ENCODE results near the gene CDKL1. TPM values are rescaled to one million over a fixed set of nuclear protein-coding genes. Genes with fewer than 3 reads are reported as not detected.

The CDKL1 gene
- total RNA-seq = 10 to 100 TPM in 1 of 2 experiments, 1 to 10 TPM in 1; 8.1 to 12.0 TPM

GRCh38 chr14:50396631-50397389 lies at the start of gene CDKL1:
CDKL1 (minus strand) TSS chr14:50396881; CDS start chr14:50395868, 1,013 bp downstream.
- ChIA-PET POLR2A (interaction anchor here (1.1 kb wide), 1 partner anchor 34 kb away, joined by 7 read pairs; no protein-coding TSS in a partner anchor), CTCF (interaction anchor here (1.0 to 1.3 kb wide), 5 partner anchors 61 to 146 kb away, joined by 3 to 7 read pairs (median 3); no protein-coding TSS in a partner anchor)
- Mint-ChIP-seq H3K4me1 (ENCODE audit: low read depth) (peaks cover 11% of the 10 kb centered on the region), H3K4me3 (peak within 1 kb of the TSS; percentile 83), H3K27ac (peak within 1 kb of the TSS; percentile 72), H3K27me3 (ENCODE audit: low read depth) (peaks cover 2% of the 10 kb centered on the region), H3K36me3 (ENCODE audit: low read depth) (peaks cover 1% of the 10 kb centered on the region), H3K9me3 (ENCODE audit: insufficient read depth) (no peaks in the 10 kb centered on the region)
- DNase-seq = peak; percentile 45
- peak; percentile 86 for ATAC-seq

GRCh38 chr14:50434528-50434927 lies 37.8 kb upstream of the CDKL1 start:
- ATAC-seq (no peak), DNase-seq (no peak)
- H3K9me3 Mint-ChIP-seq (ENCODE audit: insufficient read depth) = peaks cover 12% of the 10 kb centered on the region
- H3K27me3 Mint-ChIP-seq (ENCODE audit: low read depth) = no peaks in the 10 kb centered on the region
- H3K36me3 Mint-ChIP-seq (ENCODE audit: low read depth) = peaks cover 46% of the 10 kb centered on the region
- ChIA-PET POLR2A (interaction anchor here (0.6 kb wide), 1 partner anchor 57 kb away, joined by 3 read pairs; no protein-coding TSS in a partner anchor), CTCF (no interaction called here)
- no peaks in the 10 kb centered on the region for H3K4me1 Mint-ChIP-seq (ENCODE audit: low read depth)
- H3K4me3 Mint-ChIP-seq = no peak overlapping the region
- no peak overlapping the region for H3K27ac Mint-ChIP-seq

- H3K27ac Mint-ChIP-seq = no peak overlapping the region
- H3K4me1 Mint-ChIP-seq (ENCODE audit: low read depth) = no peaks in the 10 kb centered on the region
- ATAC-seq (no peak), DNase-seq (no peak)
- peaks cover 5% of the 10 kb centered on the region for H3K9me3 Mint-ChIP-seq (ENCODE audit: insufficient read depth)
- H3K4me3 Mint-ChIP-seq = no peak overlapping the region
- ChIA-PET POLR2A (no interaction called here), CTCF (no interaction called here)
- H3K36me3 Mint-ChIP-seq (ENCODE audit: low read depth) = peaks cover 38% of the 10 kb centered on the region
- H3K27me3 Mint-ChIP-seq (ENCODE audit: low read depth) = no peaks in the 10 kb centered on the region
Observed at GRCh38 chr14:50432131-50432530, 35.5 kb upstream of the CDKL1 start.

GRCh38 chr14:50425816-50426215 lies 29.1 kb upstream of the CDKL1 start:
- no peak for ATAC-seq
- Mint-ChIP-seq H3K36me3 (ENCODE audit: low read depth) (peaks cover 10% of the 10 kb centered on the region), H3K27ac (no peak overlapping the region), H3K4me3 (no peak overlapping the region), H3K27me3 (ENCODE audit: low read depth) (no peaks in the 10 kb centered on the region), H3K4me1 (ENCODE audit: low read depth) (no peaks in the 10 kb centered on the region), H3K9me3 (ENCODE audit: insufficient read depth) (no peaks in the 10 kb centered on the region)
- ChIA-PET POLR2A (interaction anchor here (0.7 kb wide), 1 partner anchor 28 kb away, joined by 3 read pairs; no protein-coding TSS in a partner anchor), CTCF (no interaction called here)
- no peak for DNase-seq

GRCh38 chr14:50425105-50425504 lies 28.4 kb upstream of the CDKL1 start:
- POLR2A ChIA-PET = no interaction called here
- H3K27ac Mint-ChIP-seq = no peak overlapping the region

GRCh38 chr14:50423529-50423928 lies 26.8 kb upstream of the CDKL1 start:
- DNase-seq (no peak), ATAC-seq (no peak)
- peaks cover 20% of the 10 kb centered on the region for H3K36me3 Mint-ChIP-seq (ENCODE audit: low read depth)
- no peak overlapping the region for H3K27ac Mint-ChIP-seq
- no peaks in the 10 kb centered on the region for H3K27me3 Mint-ChIP-seq (ENCODE audit: low read depth)
- no peak overlapping the region for H3K4me3 Mint-ChIP-seq
- ChIA-PET POLR2A (no interaction called here), CTCF (interaction anchor here (0.6 kb wide), 1 partner anchor 102 kb away, joined by 3 read pairs; no protein-coding TSS in a partner anchor)
- no peaks in the 10 kb centered on the region for H3K4me1 Mint-ChIP-seq (ENCODE audit: low read depth)
- no peaks in the 10 kb centered on the region for H3K9me3 Mint-ChIP-seq (ENCODE audit: insufficient read depth)

More at GRCh38 chr14:50425105-50425504, 28.4 kb upstream of the CDKL1 start:
- Mint-ChIP-seq H3K4me1 (ENCODE audit: low read depth) (no peaks in the 10 kb centered on the region), H3K4me3 (no peak overlapping the region), H3K36me3 (ENCODE audit: low read depth) (peaks cover 14% of the 10 kb centered on the region), H3K9me3 (ENCODE audit: insufficient read depth) (no peaks in the 10 kb centered on the region), H3K27me3 (ENCODE audit: low read depth) (no peaks in the 10 kb centered on the region)
- CTCF ChIA-PET = no interaction called here
- no peak for ATAC-seq
- no peak for DNase-seq

- H3K36me3 Mint-ChIP-seq (ENCODE audit: low read depth) = peaks cover 26% of the 10 kb centered on the region
- H3K9me3 Mint-ChIP-seq (ENCODE audit: insufficient read depth) = no peaks in the 10 kb centered on the region
- peaks cover 4% of the 10 kb centered on the region for H3K4me1 Mint-ChIP-seq (ENCODE audit: low read depth)
- ChIA-PET POLR2A (no interaction called here), CTCF (no interaction called here)
- no peak overlapping the region for H3K4me3 Mint-ChIP-seq
- H3K27ac Mint-ChIP-seq = no peak overlapping the region
- ATAC-seq (no peak), DNase-seq (no peak)
- no peaks in the 10 kb centered on the region for H3K27me3 Mint-ChIP-seq (ENCODE audit: low read depth)
Observed at GRCh38 chr14:50421499-50421898, 24.8 kb upstream of the CDKL1 start.

- Mint-ChIP-seq H3K4me1 (ENCODE audit: low read depth) (peaks cover 4% of the 10 kb centered on the region), H3K27me3 (ENCODE audit: low read depth) (no peaks in the 10 kb centered on the region), H3K4me3 (no peak overlapping the region), H3K9me3 (ENCODE audit: insufficient read depth) (no peaks in the 10 kb centered on the region), H3K36me3 (ENCODE audit: low read depth) (peaks cover 34% of the 10 kb centered on the region), H3K27ac (peak overlapping the region; percentile 19)
- POLR2A ChIA-PET = no interaction called here
- ATAC-seq (no peak), DNase-seq (no peak)
- CTCF ChIA-PET = no interaction called here
Observed at GRCh38 chr14:50417853-50418252, 21.2 kb upstream of the CDKL1 start.

- DNase-seq (no peak), ATAC-seq (no peak)
- Mint-ChIP-seq H3K4me1 (ENCODE audit: low read depth) (no peaks in the 10 kb centered on the region), H3K9me3 (ENCODE audit: insufficient read depth) (peaks cover 5% of the 10 kb centered on the region), H3K27ac (no peak overlapping the region), H3K36me3 (ENCODE audit: low read depth) (peaks cover 7% of the 10 kb centered on the region), H3K27me3 (ENCODE audit: low read depth) (no peaks in the 10 kb centered on the region), H3K4me3 (no peak overlapping the region)
- ChIA-PET CTCF (no interaction called here), POLR2A (no interaction called here)
Observed at GRCh38 chr14:50410921-50411320, 14.2 kb upstream of the CDKL1 start.

GRCh38 chr14:50410071-50410470 lies 13.4 kb upstream of the CDKL1 start:
- Mint-ChIP-seq H3K27me3 (ENCODE audit: low read depth) (no peaks in the 10 kb centered on the region), H3K4me1 (ENCODE audit: low read depth) (no peaks in the 10 kb centered on the region), H3K27ac (no peak overlapping the region), H3K9me3 (ENCODE audit: insufficient read depth) (peaks cover 12% of the 10 kb centered on the region), H3K36me3 (ENCODE audit: low read depth) (peaks cover 4% of the 10 kb centered on the region), H3K4me3 (no peak overlapping the region)
- POLR2A ChIA-PET = no interaction called here
- CTCF ChIA-PET = no interaction called here
- DNase-seq (no peak), ATAC-seq (no peak)

- Mint-ChIP-seq H3K27me3 (ENCODE audit: low read depth) (no peaks in the 10 kb centered on the region), H3K36me3 (ENCODE audit: low read depth) (no peaks in the 10 kb centered on the region), H3K4me1 (ENCODE audit: low read depth) (peaks cover 4% of the 10 kb centered on the region), H3K9me3 (ENCODE audit: insufficient read depth) (peaks cover 12% of the 10 kb centered on the region), H3K4me3 (no peak overlapping the region), H3K27ac (no peak overlapping the region)
- CTCF ChIA-PET = no interaction called here
- no peak for DNase-seq
- POLR2A ChIA-PET = no interaction called here
- no peak for ATAC-seq
Observed at GRCh38 chr14:50407111-50407812, 10.6 kb upstream of the CDKL1 start.

GRCh38 chr14:50403419-50403818 lies 6.7 kb upstream of the CDKL1 start:
- ATAC-seq = no peak
- H3K4me3 Mint-ChIP-seq = no peak overlapping the region
- no peaks in the 10 kb centered on the region for H3K36me3 Mint-ChIP-seq (ENCODE audit: low read depth)
- ChIA-PET CTCF (no interaction called here), POLR2A (interaction anchor here (0.6 kb wide), 1 partner anchor 296 kb away, joined by 4 read pairs; no protein-coding TSS in a partner anchor)
- no peak for DNase-seq
- no peaks in the 10 kb centered on the region for H3K27me3 Mint-ChIP-seq (ENCODE audit: low read depth)
- peaks cover 12% of the 10 kb centered on the region for H3K9me3 Mint-ChIP-seq (ENCODE audit: insufficient read depth)
- peaks cover 4% of the 10 kb centered on the region for H3K4me1 Mint-ChIP-seq (ENCODE audit: low read depth)
- no peak overlapping the region for H3K27ac Mint-ChIP-seq

All from activated CD8-positive, alpha-beta T cell treated with anti-CD3 and anti-CD28 coated beads, Interleukin-2, amount 10 ng/mL, durations not matched to agents 7 days and 5 days (primary cell).